SU-DHL-6 (cell line): ENCODE results near the gene GTF3C1.

Experiments used
- CTCF ChIP-seq: fragments of 200-600 bp; sonication (generic); IDR thresholded peaks from one replicate; pipeline ENCODE4 v1.5.1; 2017; ENCODE audit warnings: antibody characterized with exemption, mild to moderate bottlenecking, low read length, moderate library complexity; ENCODE audit not compliant: insufficient read depth, poor library complexity, severe bottlenecking
- EZH2phosphoT487 ChIP-seq: fragments of 200-600 bp; sonication (generic), shearing (Covaris generic); conservative IDR thresholded peaks from 2 replicates; pipeline ENCODE4 v1.6.1; 2018; ENCODE audit warnings: mild to moderate bottlenecking, antibody characterized with exemption, low read length, moderate library complexity, mixed read lengths

- TF ChIP-seq CTCF: no peak
- TF ChIP-seq EZH2phosphoT487: no peak
These were observed 17.6 kb downstream of the GTF3C1 start for GRCh38 chr16:27531826-27532800.
